CD4-positive, alpha-beta T cell treated with Interleukin-4 for 1 hour (primary cell): ENCODE measurements around the gene C15orf39.

Experiments used
- DNase-seq, 2 donors: peaks; one replicate each; pipeline ENCODE4 v3.0.0-alpha.2; 2020 to 2022

The C15orf39 gene

DNA sequence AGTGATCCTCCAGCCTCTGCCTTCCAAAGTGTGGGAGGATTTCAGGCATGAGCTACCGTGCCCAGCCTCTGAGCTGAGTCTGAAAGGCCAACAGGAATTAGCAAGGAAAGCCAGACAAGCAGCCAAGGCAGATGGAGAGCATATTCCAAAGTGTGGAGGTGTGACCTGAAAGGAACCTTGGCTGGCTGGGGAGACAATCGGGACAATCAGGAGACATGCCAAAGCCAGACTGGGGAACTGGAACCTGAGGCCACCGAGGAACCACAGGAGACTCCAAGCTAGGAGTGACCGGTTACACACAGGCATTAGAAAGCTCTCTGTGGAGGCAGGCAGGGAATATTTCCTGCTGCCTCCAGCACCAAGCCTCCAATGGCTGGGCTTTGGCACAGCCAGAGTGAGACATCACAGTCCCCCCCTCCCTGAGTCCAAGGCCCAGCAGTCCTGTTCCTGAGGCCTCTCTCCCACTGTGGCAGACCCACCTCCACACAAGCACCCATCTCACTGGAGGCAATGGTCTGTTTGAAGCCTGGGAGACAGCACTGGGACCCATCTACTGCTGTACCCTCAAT lies 4.5 kb upstream of the C15orf39 start:
- no peak for DNase-seq

DNA sequence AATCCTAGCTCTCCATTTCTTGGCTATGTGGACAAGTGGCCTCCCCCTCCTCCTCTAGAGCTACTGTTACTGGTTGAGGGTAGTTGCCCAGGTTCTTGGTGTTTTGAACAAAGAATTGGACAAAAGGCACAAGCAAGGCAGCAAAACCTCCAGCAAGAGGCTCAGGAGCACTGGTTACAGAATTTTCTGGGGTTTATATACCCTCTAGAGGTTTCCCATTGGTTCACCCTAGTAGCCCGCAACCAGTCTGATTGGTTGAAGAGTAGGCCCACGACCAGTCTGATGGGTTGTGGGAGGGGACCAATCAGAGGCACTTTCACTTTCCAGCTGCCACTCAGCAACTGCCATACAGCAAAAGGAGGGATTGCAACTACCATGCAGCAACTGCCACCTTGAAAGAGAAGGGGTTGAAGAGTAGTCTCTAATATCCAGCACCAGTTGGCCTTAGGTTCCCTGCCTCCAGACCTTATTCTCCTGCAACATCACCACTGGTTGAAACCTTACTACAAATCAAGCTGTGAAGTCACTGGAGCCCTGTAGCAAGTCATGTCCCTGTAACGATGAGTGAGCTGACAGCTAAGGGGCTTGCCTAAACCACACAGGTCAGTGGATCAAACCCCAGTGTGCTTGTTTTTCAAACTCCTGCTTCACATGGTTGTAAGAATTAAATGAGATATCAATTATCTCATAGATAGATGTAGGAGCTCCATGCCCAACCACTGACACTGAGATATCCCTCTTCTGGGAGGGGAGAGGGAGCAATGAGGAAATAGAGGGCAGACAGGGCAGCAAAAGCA lies 2.9 kb upstream of the C15orf39 start:
- peak; percentile 55 to 65 for DNase-seq

DNA sequence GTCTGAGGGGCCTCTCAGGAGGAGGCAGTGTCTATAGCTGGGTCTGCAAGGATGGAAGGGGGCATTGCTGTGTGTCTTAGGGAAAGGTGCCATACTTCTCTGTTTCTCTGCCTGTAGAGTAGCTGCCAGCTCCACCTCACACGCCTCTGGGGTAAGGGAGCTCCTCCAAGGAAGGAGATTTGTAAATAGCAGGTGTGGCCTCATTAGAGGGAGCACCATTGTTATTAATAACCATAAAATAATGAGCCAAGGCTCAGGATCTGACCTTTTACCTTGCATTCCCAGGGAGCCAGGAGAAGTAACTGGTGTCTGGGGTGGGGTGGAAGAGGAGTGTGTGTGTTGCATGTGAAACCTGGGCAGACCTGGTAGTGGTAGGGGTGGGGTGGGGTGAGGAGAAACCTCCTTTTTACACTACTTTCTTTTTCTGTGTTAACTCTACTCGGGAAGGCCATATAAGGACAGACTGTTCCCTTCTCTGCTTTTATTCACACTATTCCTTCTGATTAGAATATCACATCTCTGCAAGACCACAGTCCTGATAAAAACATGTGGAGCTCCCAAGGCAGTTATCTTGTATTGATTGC lies 2.2 kb upstream of the C15orf39 start:
- DNase-seq = no peak

DNA sequence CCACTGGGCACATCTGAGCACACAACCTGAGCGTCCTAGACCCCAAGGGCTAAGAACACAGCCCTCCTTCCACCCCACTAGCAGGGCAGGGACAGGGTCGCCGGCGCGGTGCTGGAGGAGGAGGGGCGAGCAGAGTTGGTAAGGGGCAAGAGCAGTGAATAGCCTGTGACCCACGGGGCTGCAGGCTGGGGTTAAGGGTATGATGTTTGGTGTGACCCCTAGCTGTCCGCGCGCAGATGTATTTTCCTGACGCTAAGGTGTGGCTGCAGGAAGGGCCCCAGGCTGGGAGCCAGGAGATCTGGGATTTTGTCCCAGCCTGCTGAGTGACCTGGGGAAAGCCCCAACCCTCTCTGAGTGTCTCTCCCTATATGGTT lies 1.3 kb upstream of the C15orf39 start:
- DNase-seq = no peak

DNA sequence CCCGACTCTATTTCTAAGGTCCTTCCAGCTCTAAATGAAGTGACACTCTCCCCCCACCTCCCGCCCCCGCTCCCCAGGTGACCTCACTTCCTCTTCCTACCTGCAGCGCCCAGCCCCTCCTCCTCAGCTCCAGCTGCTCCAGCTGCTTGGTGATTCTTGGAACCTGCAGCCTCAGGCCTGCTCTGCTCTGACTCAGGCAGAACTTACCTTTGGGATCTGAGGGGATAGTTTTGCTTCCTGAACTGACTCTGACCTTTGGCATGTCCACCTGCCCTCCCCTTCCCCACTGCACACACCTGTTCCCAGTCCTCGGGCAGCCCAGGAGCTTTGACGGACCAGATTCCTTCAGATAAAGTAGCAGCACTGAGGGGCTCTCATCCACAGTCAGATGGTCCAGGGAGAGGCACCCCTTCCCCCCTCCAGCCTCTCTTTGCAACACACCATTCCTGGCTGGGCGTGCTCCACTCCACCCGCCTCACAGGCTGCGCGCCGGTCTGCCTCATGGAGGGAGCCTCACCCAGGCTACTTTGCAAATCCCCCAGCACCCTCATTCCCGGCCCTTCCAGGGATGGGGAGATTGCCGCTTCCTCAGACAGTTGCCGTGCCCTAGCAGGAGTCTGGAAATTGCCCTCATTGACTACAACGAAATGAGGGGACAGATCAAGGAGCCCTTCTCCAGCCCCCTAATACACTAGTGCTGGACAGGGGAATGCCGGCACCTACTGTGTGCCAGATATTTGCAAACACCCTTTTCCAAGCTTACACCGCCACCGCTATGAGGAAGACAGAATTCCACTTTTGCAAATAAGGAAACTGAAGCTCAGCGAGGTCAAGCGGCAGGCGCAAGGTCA lies 692 bp upstream of the C15orf39 start:
- peak; percentile 34 to 35 for DNase-seq

DNA sequence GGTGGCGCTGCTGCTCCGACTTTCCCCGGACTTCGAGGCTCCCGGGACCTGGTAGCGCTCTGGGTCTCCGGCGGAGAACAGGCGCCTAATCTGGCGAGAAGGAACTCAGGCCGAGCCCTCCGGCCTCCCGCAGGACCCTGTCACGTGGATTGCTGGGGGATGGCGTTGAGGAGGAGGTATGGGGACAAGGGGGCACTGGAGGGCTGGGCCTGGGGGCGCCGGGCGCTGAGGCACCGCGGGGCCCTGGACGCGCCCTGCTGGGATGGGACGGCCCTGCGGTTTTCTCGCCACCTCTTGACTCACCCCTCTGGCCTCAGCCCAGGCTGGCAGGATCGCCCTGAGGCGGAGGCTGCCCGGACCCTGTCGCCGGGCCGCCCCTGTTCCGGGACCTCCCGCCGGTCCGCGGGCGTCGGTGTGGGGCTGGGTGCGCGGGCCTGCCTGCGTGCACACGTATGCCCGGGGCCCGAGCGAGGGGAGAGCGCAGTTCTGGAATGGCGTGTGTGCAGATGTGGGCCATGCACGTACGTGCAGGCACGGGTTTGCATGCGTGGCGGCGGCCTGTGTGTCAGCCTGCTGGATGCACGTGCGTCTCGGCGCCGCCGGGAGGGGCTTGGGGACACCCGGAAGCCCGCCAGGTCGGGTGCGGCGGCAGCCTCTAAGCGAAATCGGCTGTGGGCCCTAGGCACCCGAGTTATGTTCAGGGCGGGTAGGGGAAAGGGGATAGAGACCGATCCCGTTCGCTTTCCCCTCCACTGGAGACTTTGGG lies 752 bp downstream of the C15orf39 start:
- peak; percentile 80 to 85 for DNase-seq

DNA sequence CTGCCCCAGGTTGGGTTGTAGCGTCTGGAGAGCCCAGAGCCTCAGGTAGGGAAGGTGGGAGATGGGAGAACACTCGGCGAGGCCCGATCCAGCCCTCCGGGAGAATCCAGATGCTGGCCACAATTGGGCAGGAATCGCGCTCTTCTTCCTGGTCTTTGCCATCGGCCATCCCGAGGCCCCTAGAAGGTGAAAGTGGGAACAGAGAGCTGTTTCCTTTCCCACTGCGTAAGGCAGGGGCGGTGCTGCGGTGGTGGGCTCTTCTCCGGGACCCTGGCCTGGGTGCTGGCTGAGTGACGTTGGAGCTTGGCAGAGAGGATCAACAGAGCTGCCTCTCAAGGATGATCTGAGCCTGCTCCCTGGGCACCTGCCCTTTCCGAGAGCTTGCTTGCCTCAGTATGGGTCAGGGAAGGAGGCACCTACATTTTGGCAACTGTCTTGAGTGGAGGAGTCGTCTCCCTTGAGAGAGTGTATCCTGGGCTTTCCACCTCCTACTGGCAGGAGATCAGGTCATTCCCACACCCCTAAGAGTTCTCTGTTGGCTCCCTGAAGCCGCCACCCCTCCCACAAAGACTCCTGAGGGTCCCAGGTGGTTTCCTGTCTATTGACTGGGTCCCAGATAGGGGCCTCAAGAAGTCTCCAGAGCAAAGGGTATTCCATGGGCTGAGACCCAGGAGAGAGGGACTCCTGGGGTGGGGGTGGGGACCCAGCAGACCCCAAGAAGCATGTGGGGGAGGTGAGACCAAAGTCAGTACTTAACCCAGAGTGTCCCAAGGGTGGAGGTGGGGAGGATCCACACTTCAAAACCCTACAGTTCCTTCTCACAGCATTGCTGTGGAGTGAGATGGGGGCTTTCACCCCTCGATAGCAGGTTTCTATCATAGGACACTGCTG lies 1.6 kb downstream of the C15orf39 start:
- no peak for DNase-seq

DNA sequence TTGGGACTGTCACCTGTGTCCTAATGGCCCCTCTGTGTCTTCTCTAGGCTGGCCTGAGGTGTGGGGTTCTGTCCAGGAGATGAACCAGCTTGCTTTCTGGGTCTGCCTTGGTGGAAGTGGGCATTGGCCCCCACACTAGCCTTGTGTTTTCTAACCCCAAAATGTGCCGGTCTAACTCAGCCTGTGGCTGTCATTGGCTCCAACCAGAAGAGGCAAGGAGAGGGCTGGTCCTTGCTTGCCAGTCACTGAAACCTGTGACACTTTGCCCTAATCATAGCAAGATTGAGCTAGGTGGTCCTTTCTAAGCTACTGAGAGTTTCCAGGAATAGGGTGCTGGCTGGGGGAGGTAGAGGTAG lies 2.2 kb downstream of the C15orf39 start:
- no peak for DNase-seq

DNA sequence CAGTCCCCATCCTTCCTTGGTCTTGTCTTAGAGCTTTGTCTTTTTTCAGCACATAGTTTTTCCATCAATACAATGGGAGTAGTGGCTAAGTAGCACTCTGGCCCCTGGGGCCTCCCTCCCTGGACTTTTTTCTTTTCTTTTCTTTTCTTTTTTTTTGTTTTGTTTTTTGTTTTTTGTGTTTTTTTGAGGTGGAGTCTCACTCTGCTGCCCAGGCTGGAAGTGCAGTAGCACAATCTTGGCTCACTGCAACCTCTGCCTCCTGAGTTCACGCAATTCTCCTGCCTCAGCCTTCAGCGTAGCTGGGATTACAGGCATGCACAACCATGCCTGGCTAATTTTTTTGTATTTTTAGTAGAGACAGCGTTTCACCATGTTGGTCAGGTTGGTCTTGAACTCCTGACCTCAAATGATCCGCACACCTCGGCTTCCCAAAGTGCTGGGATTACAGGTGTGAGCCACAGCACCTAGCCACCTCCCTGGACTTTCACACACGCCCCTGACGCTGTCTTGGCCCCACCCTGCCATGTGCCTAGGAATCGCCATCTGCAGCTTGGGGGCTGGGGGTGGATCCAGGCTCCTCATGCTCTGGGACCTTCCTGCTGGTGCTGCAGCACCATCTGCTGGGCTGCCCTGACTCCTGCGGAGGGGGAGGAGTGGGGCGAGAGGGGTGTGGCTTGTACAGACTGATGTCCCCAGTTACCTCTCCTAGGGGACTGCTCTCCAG lies 2.8 kb downstream of the C15orf39 start:
- peak; percentile 87 to 89 for DNase-seq

DNA sequence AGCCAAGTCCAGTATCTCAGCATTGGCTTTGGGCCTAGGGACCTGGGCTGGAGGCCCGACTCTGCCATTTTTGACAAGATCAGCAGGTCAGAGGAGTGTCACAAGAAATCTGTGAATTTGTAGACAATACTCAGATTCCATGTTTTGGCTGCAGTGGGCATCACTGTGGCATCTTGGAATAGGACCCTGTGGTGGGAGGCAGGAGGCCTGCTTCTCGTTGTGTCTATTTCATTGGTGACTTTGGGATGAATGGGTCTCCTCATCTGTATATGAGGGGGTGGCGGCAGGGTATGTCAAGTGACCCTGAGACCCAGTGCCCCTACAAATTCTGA lies 3.3 kb downstream of the C15orf39 start:
- no peak for DNase-seq

DNA sequence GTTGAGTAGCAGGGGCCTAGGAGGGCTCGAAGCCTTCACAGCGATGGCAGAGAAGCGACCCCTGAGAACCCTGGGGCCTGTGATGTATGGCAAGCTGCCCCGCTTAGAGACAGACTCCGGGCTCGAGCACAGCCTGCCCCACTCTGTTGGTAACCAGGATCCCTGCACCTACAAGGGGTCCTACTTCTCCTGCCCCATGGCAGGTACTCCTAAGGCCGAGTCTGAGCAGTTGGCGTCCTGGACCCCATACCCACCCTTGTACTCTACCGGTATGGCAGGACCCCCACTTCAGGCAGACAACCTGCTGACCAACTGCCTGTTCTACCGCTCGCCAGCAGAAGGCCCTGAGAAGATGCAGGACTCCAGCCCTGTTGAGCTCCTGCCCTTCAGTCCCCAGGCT lies 4.3 kb downstream of the C15orf39 start:
- no peak for DNase-seq

DNA sequence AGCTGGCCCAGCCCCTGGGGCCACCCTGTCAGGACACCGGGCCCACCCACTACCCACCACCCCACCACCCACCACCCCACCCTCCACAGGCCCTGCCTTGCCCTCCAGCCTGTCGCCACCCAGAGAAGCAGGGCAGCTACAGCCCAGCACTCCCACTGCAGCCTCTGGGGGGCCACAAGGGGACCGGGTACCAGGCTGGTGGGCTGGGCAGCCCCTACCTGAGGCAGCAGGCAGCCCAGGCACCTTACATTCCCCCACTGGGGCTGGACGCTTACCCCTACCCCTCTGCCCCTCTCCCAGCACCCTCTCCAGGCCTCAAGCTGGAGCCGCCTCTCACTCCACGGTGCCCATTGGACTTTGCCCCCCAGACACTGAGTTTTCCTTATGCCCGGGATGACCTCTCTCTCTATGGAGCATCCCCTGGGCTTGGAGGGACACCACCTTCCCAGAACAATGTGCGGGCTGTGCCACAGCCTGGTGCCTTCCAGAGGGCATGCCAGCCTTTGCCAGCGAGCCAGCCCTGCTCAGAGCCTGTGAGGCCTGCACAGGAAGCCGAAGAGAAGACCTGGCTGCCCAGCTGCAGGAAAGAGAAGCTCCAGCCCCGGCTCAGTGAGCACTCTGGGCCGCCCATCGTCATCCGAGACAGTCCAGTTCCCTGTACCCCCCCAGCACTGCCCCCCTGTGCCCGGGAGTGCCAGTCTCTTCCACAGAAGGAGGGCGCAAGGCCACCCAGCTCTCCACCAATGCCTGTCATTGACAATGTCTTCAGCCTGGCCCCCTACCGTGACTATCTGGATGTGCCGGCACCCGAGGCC lies 5.3 kb downstream of the C15orf39 start:
- no peak for DNase-seq

DNA sequence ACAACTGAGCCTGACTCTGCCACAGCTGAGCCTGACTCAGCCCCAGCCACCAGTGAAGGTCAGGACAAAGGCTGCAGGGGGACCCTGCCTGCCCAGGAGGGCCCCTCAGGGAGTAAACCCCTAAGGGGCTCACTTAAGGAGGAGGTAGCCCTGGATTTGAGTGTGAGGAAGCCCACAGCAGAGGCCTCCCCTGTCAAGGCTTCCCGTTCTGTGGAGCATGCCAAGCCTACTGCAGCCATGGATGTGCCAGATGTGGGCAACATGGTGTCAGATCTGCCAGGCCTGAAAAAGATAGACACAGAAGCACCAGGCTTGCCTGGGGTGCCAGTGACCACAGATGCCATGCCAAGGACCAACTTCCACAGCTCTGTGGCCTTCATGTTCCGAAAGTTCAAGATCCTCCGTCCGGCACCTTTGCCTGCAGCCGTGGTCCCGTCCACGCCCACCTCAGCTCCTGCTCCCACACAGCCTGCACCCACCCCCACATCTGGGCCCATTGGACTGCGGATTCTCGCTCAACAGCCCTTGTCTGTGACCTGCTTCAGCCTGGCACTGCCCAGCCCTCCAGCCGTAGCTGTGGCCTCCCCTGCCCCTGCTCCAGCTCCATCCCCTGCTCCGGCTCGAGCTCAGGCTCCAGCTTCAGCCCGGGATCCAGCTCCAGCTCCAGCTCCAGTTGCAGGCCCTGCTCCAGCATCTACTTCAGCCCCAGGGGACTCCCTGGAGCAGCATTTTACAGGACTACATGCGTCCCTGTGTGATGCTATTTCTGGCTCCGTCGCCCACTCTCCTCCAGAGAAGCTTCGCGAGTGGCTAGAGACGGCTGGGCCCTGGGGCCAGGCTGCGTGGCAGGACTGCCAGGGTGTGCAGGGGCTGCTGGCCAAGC lies 6.2 kb downstream of the C15orf39 start:
- no peak for DNase-seq

DNA sequence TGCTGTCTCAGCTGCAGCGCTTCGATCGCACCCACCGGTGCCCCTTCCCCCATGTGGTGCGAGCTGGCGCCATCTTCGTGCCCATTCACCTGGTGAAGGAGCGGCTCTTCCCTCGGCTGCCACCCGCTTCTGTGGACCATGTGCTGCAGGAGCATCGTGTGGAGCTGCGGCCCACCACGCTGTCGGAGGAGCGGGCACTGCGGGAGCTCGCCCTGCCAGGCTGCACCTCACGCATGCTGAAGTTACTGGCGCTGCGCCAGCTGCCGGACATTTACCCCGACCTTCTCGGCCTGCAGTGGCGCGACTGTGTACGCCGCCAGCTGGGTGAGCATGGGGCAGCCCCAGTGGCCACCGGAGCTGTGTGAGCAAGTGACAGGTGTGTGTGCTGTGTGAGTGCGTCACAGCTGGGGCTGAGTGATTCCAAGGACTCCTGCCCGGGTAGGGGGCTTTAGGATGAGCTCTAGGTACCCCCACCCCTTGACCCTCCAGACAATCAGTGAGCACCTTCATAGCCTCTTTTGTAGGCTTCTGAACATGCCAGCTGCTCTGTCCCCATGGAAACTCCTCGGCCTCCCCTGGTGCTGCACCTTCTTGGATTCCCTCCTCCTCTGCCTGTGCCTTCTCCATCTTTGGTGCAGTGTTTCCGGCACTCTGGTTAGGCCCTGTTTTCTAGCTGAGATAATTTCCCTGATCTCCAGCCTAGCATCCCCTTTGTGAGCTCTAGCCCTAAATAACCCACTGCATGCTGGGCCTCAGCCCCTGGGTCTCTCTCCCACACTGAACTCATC lies 7.0 kb downstream of the C15orf39 start:
- no peak for DNase-seq

DNA sequence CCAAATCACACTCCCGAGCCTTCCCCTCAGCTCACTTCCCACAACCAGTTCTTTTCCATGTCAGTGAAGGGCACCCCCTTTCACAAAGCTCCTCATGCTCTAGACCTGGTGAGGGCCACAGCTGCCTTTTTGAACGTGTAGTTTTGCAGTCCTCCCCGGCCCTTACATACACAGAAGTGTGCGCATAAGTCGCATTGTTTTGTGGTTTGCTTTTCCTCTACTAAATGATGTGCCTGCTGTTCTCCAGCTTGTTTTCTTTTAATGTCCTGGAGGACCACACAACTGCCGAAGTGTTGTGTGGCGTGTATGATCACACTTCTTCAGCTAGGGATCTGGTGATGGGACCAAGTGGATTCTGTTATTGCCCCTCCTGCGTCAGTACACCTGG lies 7.6 kb downstream of the C15orf39 start:
- no peak for DNase-seq

DNA sequence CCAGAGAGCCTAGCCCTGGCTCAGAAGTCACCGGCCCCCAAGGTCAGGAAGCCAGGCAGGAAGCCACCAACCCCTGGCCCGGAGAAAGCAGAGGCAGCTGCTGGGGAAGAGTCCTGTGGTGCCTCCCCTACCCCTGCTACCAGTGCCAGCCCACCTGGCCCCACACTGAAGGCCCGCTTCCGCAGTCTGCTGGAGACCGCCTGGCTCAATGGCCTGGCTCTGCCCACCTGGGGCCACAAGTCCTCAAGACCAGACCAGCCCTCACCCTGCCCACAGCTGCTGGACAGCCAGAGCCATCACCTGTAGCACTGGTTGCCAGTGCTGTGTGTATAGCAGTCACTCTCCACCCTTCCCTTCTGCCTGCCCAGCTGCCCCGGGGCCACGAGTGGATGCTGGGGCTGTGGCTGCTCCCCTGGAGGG lies 9.1 kb downstream of the C15orf39 start:
- DNase-seq = no peak

DNA sequence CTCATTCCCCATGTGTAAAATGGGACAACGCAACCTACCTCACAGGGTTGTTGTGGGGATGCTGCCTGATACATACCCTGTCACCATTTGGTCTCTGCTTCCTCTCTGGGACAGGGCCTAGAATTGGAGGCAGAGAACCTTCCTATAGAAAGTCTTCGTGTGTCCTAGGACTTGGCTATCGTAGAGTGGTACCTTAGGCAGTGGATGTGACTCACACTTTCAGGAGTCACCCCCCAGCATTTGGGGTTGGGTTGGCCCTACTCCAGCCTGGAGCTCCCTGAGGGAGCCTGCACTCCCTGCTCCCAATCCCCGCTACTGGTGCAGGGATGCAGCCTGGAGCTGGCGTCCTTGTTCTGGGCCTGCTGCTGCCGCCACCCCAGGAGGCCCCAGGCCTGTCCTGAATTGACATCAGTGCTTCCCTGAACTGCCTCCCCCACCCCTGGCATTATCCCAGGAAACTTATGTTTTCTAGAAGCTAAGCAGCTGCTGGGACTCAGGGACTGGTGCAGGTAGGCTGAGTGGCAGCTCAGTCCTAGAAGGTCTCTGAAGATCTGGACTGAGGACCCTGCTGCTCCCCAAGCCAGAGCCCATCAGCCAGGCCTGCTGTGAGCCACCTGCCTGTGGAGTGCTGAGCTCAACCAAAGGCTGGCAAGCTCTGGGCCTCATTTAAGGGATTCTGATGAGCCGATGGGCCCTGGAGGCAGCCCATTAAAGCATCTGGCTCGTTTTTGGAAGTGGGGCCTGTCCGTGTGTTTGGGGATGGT lies 9.9 kb downstream of the C15orf39 start:
- no peak for DNase-seq
